HepG2 (cell line): ENCODE data around the gene CRLF1. TPM values are rescaled to one million over a fixed set of nuclear protein-coding genes. Genes with fewer than 3 reads are reported as not detected.

ENCODE experiments used
- ADNP ChIP-seq: sonication (generic); formaldehyde crosslinking; IDR thresholded peaks from 2 replicates; pipeline ENCODE4 v1.4.0; 2020; ENCODE audit warnings: missing genetic modification reagents
- DMTF1 ChIP-seq: sonication (generic); formaldehyde crosslinking; IDR thresholded peaks from 2 replicates; pipeline ENCODE4 v1.4.0; 2020; ENCODE audit warnings: mild to moderate bottlenecking, missing genetic modification reagents
- E2F2 ChIP-seq: sonication (generic); formaldehyde crosslinking; IDR thresholded peaks from 2 replicates; pipeline ENCODE4 v1.4.0; 2020; ENCODE audit warnings: missing genetic modification reagents, borderline replicate concordance
- GPN1 ChIP-seq: sonication (generic); formaldehyde crosslinking; IDR thresholded peaks from 2 replicates; pipeline ENCODE4 v1.5.1; 2020; ENCODE audit warnings: missing genetic modification reagents, borderline replicate concordance
- MAZ ChIP-seq, 2 experiments: sonication (generic) in 1 of 2; formaldehyde crosslinking in 1 of 2; IDR thresholded peaks; 2 replicates each; pipeline versions ENCODE4 v1.5.0 to v1.6.1; 2012 to 2020; ENCODE audit warnings: low read depth in 2 of 2, mild to moderate bottlenecking in 2 of 2, borderline replicate concordance in 1 of 2, improper control_type of control experiment in 1 of 2, low read length in 1 of 2, missing genetic modification reagents in 1 of 2, moderate library complexity in 1 of 2
- NR2C2 ChIP-seq: sonication (generic); formaldehyde crosslinking; IDR thresholded peaks from 2 replicates; pipeline ENCODE4 v1.4.0; 2020; ENCODE audit warnings: missing genetic modification reagents, mild to moderate bottlenecking, moderate library complexity, borderline replicate concordance
- SAFB2 ChIP-seq: sonication (generic); formaldehyde crosslinking; IDR thresholded peaks from 2 replicates; pipeline ENCODE4 v1.5.1; 2020; ENCODE audit warnings: missing genetic modification reagents, low read depth, mild to moderate bottlenecking, borderline replicate concordance
- SIX1 ChIP-seq: sonication (generic); formaldehyde crosslinking; IDR thresholded peaks from 2 replicates; pipeline ENCODE4 v1.4.0; 2020; ENCODE audit warnings: missing genetic modification reagents, borderline replicate concordance
- U2AF2 ChIP-seq: fragments of 200-400 bp; formaldehyde crosslinking; IDR thresholded peaks from 2 replicates; pipeline ENCODE4 v1.6.1; 2017; ENCODE audit warnings: low read depth, mild to moderate bottlenecking, low read length
- USF2 ChIP-seq, 2 experiments: sonication (generic) in 1 of 2; formaldehyde crosslinking in 1 of 2; IDR thresholded peaks; 2 replicates each; pipeline versions ENCODE4 v1.5.1 to v1.6.1; 2011 to 2020; ENCODE audit warnings: borderline replicate concordance in 1 of 2, low read depth in 1 of 2, low read length in 1 of 2, mild to moderate bottlenecking in 1 of 2, missing genetic modification reagents in 1 of 2, moderate library complexity in 1 of 2
- ZBTB4 ChIP-seq: sonication (generic); formaldehyde crosslinking; IDR thresholded peaks from 2 replicates; pipeline ENCODE4 v1.4.0; 2020; ENCODE audit warnings: missing genetic modification reagents, mild to moderate bottlenecking, borderline replicate concordance
- ZNF234 ChIP-seq: sonication (generic); formaldehyde crosslinking; conservative IDR thresholded peaks from 2 replicates; pipeline ENCODE4 v1.5.1; 2020; ENCODE audit warnings: mild to moderate bottlenecking, missing genetic modification reagents
- ZNF350 ChIP-seq: sonication (generic); formaldehyde crosslinking; IDR thresholded peaks from 2 replicates; pipeline ENCODE4 v1.4.0; 2020; ENCODE audit warnings: mild to moderate bottlenecking, low read depth, missing genetic modification reagents, borderline replicate concordance
- ZNF382 ChIP-seq: sonication (generic); formaldehyde crosslinking; IDR thresholded peaks from 2 replicates; pipeline ENCODE4 v1.5.0; 2020; ENCODE audit warnings: missing genetic modification reagents, mild to moderate bottlenecking, borderline replicate concordance
- ZNF713 ChIP-seq: sonication (generic); formaldehyde crosslinking; IDR thresholded peaks from 2 replicates; pipeline ENCODE4 v1.4.0; 2020; ENCODE audit warnings: mild to moderate bottlenecking, missing genetic modification reagents
- polyA plus RNA-seq, 8 experiments: library from polyadenylated mRNA; depleted of rRNA in 3 of 8; stranded (reverse) in 7 of 8; unstranded in 1 of 8; fragments of >200 nt; fragmentation: Illumina TruSeq in 4 of 8; extraction: Trizol in 4 of 8; gene quantifications; 2 replicates each; pipeline versions ENCODE4 v1.2.1 to v1.2.3, GENCODE V29; 2011 to 2016; ENCODE audit warnings: low read depth in 4 of 8, missing spikeins in 1 of 8, mixed read lengths in 1 of 8; ENCODE audit not compliant: insufficient read depth in 1 of 8
- total RNA-seq, 5 experiments: library from RNA; depleted of rRNA; stranded (reverse); fragments of >200 nt; fragmentation: Illumina TruSeq; extraction: Trizol; gene quantifications; 2 replicates each; pipeline ENCODE4 v1.2.3, GENCODE V29; 2016; ENCODE audit warnings: low read depth in 1 of 5

CRLF1 gene
- total and polyA plus RNA-seq, 2 of the 13 experiments (the other 11 are each of a cell fraction or from before 2014, with no cell fraction given): 217 to 296 TPM

- TF ChIP-seq ZBTB4 (CRISPR knock-in tag) (no peak), SIX1 (CRISPR knock-in tag) (peak; percentile 87), DMTF1 (CRISPR knock-in tag) (no peak), SAFB2 (CRISPR knock-in tag) (no peak), GPN1 (no peak), ADNP (CRISPR knock-in tag) (no peak), ZNF234 (CRISPR knock-in tag) (no peak), U2AF2 (no peak), E2F2 (no peak), NR2C2 (peak; percentile 82), ZNF382 (no peak), ZNF350 (peak; percentile 15; the same call in 1 of the 2 replicates), MAZ (IDR thresholded peaks at IDR 0.05; ENCODE audit: borderline replicate concordance, low read depth, low read length) (peak; percentile 36; the same call in 1 of the 2 replicates), MAZ (CRISPR knock-in tag; IDR thresholded peaks at IDR 0.05; ENCODE audit: low read depth) (peak; percentile 77), ZNF713 (CRISPR knock-in tag) (no peak), USF2 (IDR thresholded peaks at IDR 0.05; ENCODE audit: low read depth, low read length) (no peak), USF2 (CRISPR knock-in tag; IDR thresholded peaks at IDR 0.05; ENCODE audit: borderline replicate concordance) (no peak)
These were observed 4.1 kb upstream of the CRLF1 start (continued) for GRCh38 chr19:18610556-18611326.
